Tibial nerve (tissue), 4 donors: Measurements from ENCODE around the gene TOMM6. TPM values are rescaled to one million over a fixed set of nuclear protein-coding genes. Genes with fewer than 3 reads are reported as not detected.
A peak's percentile ranks its signal among the peaks of the same experiment; 100 is the strongest.

Experiments
- DNase-seq, 2 donors: peaks; one replicate each; pipeline ENCODE4 v3.0.0-alpha.2; 2019; ENCODE audit warnings: low spot score in 2 of 2
- H3K27ac ChIP-seq, 4 donors: fragments of 200-600 bp; sonication (generic) in 3 of 4; one replicate each; pipeline ENCODE4 v1.5.1; 2017 to 2019; ENCODE audit warnings: mild to moderate bottlenecking in 1 of 4
- H3K27me3 ChIP-seq, 2 donors: fragments of 200-600 bp; sonication (generic) in 1 of 2; one replicate each; pipeline versions ENCODE4 v1.5.1 to v1.6.0; 2017 to 2019
- H3K36me3 ChIP-seq, 3 donors: fragments of 200-600 bp; sonication (generic); one replicate each; pipeline ENCODE4 v1.5.1; 2018 to 2019
- H3K4me1 ChIP-seq, 4 donors: fragments of 200-600 bp; sonication (generic) in 3 of 4; one replicate each; pipeline ENCODE4 v1.5.1; 2017 to 2019
- H3K4me3 ChIP-seq, 4 donors: fragments of 200-600 bp; sonication (generic) in 3 of 4; one replicate each; pipeline ENCODE4 v1.5.1; 2017 to 2019; ENCODE audit warnings: mild to moderate bottlenecking in 1 of 4, moderate library complexity in 1 of 4
- H3K9me3 ChIP-seq, 4 donors: fragments of 200-600 bp; sonication (generic) in 3 of 4; one replicate each; pipeline ENCODE4 v1.5.1; 2017 to 2019
- CTCF ChIP-seq, 5 experiments: fragments of 200-600 bp in 3 of 5; fragments of 450-650 bp in 2 of 5; sonication (generic) in 3 of 5; IDR thresholded peaks; one replicate each; pipeline ENCODE4 v1.5.1; 2016 to 2019; ENCODE audit warnings: antibody characterized with exemption in 5 of 5, mild to moderate bottlenecking in 3 of 5, moderate library complexity in 2 of 5
- EP300 ChIP-seq, 2 donors: sonication (generic); formaldehyde crosslinking; IDR thresholded peaks; one replicate each; pipeline ENCODE4 v1.6.1; 2017; ENCODE audit warnings: antibody characterized with exemption in 2 of 2, mild to moderate bottlenecking in 1 of 2
- POLR2A ChIP-seq, 2 donors: fragments of 450-650 bp; IDR thresholded peaks; one replicate each; pipeline ENCODE4 v1.6.1; 2017; ENCODE audit warnings: antibody characterized with exemption in 2 of 2, mild to moderate bottlenecking in 2 of 2, moderate library complexity in 2 of 2
- WGBS, 2 donors: methylation state at CpG; one replicate each; pipeline ENCODE4 v1.1.5; 2018; 5-methylcytosine and 5-hydroxymethylcytosine counted together
- total RNA-seq, 4 donors: library from RNA; depleted of rRNA; stranded (reverse); fragments of >200 nt; gene quantifications; one replicate each; pipeline ENCODE4 v1.1.0, GENCODE V29; 2016

The TOMM6 gene
- total RNA-seq, 4 donors from 2014 or later: 76.1 to 121 (median 99.8) TPM

GRCh38 chr6:41778895-41779294, 8.6 kb upstream of the TOMM6 start:
- Histone ChIP-seq H3K4me1 (peaks cover 0 to 48% (median 17%) of the 10 kb centered on the region in 4 donors), H3K27me3 (no peaks in the 10 kb centered on the region), H3K9me3 (no peaks in the 10 kb centered on the region), H3K4me3 (peak overlapping the region; percentile 58 to 89 (median 61)), H3K27ac (peak overlapping the region in 2 of 4 donors; percentile 60 to 91), H3K36me3 (peaks cover 0 to 37% (median 0%) of the 10 kb centered on the region in 3 donors)
- no peak for TF ChIP-seq POLR2A (IDR thresholded peaks at IDR 0.05)
- no peak for TF ChIP-seq CTCF (IDR thresholded peaks at IDR 0.05)
- DNase-seq: no peak
- WGBS, 2 donors: 19 to 38% methylated on average over 6 of the region's 6 CpGs

- WGBS, 2 donors: 1 to 2% methylated on average over 12 to 16 of the region's 16 CpGs
- Histone ChIP-seq H3K4me1 (peaks cover 0 to 53% (median 18%) of the 10 kb centered on the region in 4 donors), H3K27me3 (no peaks in the 10 kb centered on the region), H3K36me3 (peaks cover 0 to 33% (median 0%) of the 10 kb centered on the region in 3 donors), H3K27ac (peak overlapping the region in 3 of 4 donors; percentile 36 to 91 (median 60)), H3K4me3 (peak overlapping the region; percentile 58 to 89 (median 61)), H3K9me3 (no peaks in the 10 kb centered on the region)
- TF ChIP-seq EP300 (IDR thresholded peaks at IDR 0.05) (no peak), POLR2A (IDR thresholded peaks at IDR 0.05) (no peak), CTCF (IDR thresholded peaks at IDR 0.05) (no peak)
- DNase-seq: no peak
These were observed 8.2 kb upstream of the TOMM6 start for GRCh38 chr6:41779336-41779735.

GRCh38 chr6:41779788-41780550, 7.5 kb upstream of the TOMM6 start, which contains the start of gene FRS3:
TSS of gene FRS3 (minus strand) at chr6:41779900. CDS start at chr6:41776987, 2,913 bp downstream.
- peak; percentile 94 to 96 for DNase-seq
- no peaks in the 10 kb centered on the region for H3K27me3 ChIP-seq
- no peaks in the 10 kb centered on the region for H3K9me3 ChIP-seq
- TF ChIP-seq POLR2A (IDR thresholded peaks at IDR 0.05) (peak in 1 of 2 donors; percentile 49), EP300 (IDR thresholded peaks at IDR 0.05) (peak; percentile 16 to 79), CTCF (IDR thresholded peaks at IDR 0.05) (peak; percentile 95 to 99 (median 98))
- peak within 1 kb of the TSS; percentile 73 to 91 (median 80) for H3K27ac ChIP-seq
- H3K4me1 ChIP-seq: peaks cover 0 to 59% (median 23%) of the 10 kb centered on the region in 4 donors
- WGBS, 2 donors: 0% methylated on average over 43 to 48 of the region's 73 CpGs
- peak within 1 kb of the TSS; percentile 58 to 89 (median 70) for H3K4me3 ChIP-seq
- H3K36me3 ChIP-seq: peaks cover 0 to 27% (median 0%) of the 10 kb centered on the region in 3 donors

- Histone ChIP-seq H3K4me3 (peak within 1 kb of the TSS; percentile 58 to 89 (median 70)), H3K27ac (peak within 1 kb of the TSS; percentile 73 to 91 (median 80)), H3K9me3 (no peaks in the 10 kb centered on the region), H3K4me1 (peaks cover 2 to 67% (median 28%) of the 10 kb centered on the region in 4 donors), H3K27me3 (no peaks in the 10 kb centered on the region), H3K36me3 (peaks cover 0 to 19% (median 0%) of the 10 kb centered on the region in 3 donors)
- peak in 1 of 2 donors; percentile 42 for DNase-seq
- WGBS, 2 donors: 1% methylated on average over 22 to 31 of the region's 36 CpGs
- TF ChIP-seq POLR2A (IDR thresholded peaks at IDR 0.05) (no peak), CTCF (IDR thresholded peaks at IDR 0.05) (no peak), EP300 (IDR thresholded peaks at IDR 0.05) (no peak)
These were observed 6.7 kb upstream of the TOMM6 start, which contains the start of gene PRICKLE4 for GRCh38 chr6:41780551-41781365. TSS of gene PRICKLE4 (plus strand) at chr6:41780782. CDS start at chr6:41783474, 2,692 bp downstream.
